ENCODE results near the gene C14orf180. TPM values are rescaled to one million over a fixed set of nuclear protein-coding genes. Genes with fewer than 3 reads are reported as not detected.

The C14orf180 gene
- total and polyA plus RNA-seq, 2 donors (not counting 1 experiment from before 2014, with no cell fraction given) = not detected

DNA sequence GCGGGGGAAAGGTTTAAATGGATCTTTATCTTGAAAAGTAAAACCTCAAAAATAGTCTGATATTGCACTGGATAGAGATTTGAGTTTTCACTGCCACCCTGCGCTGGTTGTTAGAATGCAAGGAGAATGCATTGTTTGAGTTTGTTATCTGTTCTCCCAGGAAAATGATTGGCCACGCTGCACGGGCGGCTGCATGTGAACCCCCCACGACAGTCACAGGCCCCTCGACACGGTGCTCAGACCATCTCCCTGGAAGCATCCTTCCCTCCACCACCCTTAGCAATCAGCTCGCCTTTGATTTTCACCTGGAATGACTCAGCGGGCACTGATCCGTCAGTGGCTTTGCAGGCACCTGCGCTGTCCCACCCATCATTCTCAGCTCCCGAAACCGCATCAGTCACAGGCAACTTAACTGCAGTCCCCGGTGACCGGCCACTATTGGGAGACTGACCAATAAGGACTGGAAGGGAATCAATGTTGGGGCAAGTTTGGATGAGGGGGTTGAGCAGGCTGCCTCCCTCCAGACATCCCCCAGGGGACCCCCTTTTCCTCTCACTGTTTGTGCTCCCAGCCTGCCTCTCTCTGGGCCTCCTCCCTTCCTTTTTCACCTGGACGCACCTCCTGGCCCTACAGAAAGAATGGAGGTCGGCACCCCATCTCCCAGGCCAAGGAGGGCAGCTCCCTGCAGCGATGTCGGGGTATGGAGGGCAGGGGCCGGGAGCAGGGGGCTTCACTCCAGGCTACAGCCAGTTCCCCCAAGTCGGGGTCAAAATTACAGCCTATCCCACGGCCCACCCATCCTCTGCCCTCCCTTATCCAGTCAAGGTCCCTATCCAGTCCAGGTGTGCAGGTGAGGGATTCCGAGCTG is 28.5 kb upstream of the C14orf180 start:
- H3K27ac ChIP-seq (ENCODE audit: insufficient read depth, low read length) = no peak overlapping the region
- H3K9me3 ChIP-seq (ENCODE audit: control insufficient read depth, insufficient read depth, low read depth, low read length) = no peaks in the 10 kb centered on the region
- H3K79me2 ChIP-seq (ENCODE audit: control insufficient read depth, insufficient read depth, low read length) = no peaks in the 10 kb centered on the region
- no peak overlapping the region for H3K4me2 ChIP-seq (ENCODE audit: extremely low read depth, insufficient read depth, low read length)
- no peak overlapping the region for H3K4me3 ChIP-seq (replicated peaks in 1 of 4; ENCODE audit: control extremely low read depth in 1 of 4, insufficient read depth in 1 of 4, low read depth in 3 of 4, low read length in 4 of 4)
- H3K36me3 ChIP-seq (ENCODE audit: control insufficient read depth, insufficient read depth, low read length) = no peaks in the 10 kb centered on the region
- DNase-seq (ENCODE audit: low read depth in 2 of 2) = no peak
- H3K27me3 ChIP-seq (ENCODE audit: control insufficient read depth, insufficient read depth, low read length) = no peaks in the 10 kb centered on the region
- H2AFZ ChIP-seq (ENCODE audit: low read length) = no peak overlapping the region
- H3K4me1 ChIP-seq (ENCODE audit: control insufficient read depth, extremely low read depth, insufficient read depth, low read length) = no peaks in the 10 kb centered on the region
- H3K9ac ChIP-seq (ENCODE audit: insufficient read depth, low read length) = no peak overlapping the region
- no peak for TF ChIP-seq EZH2 (IDR thresholded peaks at IDR 0.05; ENCODE audit: low read length, missing control alignments)
- TF ChIP-seq, protein P1, sequence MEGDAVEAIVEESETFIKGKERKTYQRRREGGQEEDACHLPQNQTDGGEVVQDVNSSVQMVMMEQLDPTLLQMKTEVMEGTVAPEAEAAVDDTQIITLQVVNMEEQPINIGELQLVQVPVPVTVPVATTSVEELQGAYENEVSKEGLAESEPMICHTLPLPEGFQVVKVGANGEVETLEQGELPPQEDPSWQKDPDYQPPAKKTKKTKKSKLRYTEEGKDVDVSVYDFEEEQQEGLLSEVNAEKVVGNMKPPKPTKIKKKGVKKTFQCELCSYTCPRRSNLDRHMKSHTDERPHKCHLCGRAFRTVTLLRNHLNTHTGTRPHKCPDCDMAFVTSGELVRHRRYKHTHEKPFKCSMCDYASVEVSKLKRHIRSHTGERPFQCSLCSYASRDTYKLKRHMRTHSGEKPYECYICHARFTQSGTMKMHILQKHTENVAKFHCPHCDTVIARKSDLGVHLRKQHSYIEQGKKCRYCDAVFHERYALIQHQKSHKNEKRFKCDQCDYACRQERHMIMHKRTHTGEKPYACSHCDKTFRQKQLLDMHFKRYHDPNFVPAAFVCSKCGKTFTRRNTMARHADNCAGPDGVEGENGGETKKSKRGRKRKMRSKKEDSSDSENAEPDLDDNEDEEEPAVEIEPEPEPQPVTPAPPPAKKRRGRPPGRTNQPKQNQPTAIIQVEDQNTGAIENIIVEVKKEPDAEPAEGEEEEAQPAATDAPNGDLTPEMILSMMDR (conservative IDR thresholded peaks at IDR 0.05 in 1 of 2, IDR thresholded peaks at IDR 0.05 in 1 of 2; ENCODE audit: low read depth in 1 of 2, low read length in 2 of 2) = no peak
- no peaks in the 10 kb centered on the region for H4K20me1 ChIP-seq (ENCODE audit: control insufficient read depth, extremely low read depth, insufficient read depth, low read length)

DNA sequence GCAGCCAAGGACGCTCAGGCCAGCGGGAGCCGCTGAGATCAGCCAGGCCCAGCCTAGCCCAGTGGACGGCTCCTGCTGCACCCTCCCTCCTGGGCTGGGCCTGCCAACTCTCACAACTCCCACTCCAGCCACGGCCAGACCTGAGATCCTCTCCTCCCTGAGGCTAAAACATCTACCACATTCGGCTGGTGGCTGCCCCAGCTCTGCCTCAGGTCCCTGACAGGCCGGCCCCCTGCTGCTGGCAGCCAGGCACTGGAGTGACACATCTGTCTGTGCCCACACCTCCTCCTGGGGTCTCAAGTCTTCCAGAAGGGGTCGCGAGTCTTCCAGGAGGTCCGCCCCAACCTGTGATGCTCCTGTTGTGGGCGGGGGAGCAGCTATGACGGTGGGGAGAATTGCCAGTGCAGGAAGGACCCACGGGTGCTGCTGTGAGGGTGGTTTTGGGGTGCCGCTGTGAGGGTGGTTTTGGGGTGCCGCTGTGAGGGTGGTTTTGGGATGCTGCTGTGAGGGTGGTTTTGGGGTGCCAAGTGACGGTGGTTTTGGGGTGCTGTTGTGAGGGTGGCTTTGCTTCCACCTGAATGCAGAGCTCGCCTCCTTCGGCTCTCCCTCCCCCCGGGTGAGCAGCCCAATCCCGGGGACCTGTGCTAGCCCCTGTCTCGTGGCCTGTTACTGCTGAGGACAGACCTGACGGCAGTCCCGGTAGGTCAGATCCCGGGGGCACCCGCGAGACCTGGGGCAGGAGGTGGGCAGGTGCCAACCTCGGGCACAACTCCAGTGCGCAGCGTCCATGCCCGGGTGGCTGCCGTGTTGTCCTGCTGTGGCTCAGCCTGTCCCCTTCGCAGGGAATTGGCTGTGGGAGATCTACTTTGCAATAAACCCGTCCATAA is 27.5 kb upstream of the C14orf180 start:
- Histone ChIP-seq H3K4me2 (ENCODE audit: extremely low read depth, insufficient read depth, low read length) (no peak overlapping the region), H3K27me3 (ENCODE audit: control insufficient read depth, insufficient read depth, low read length) (no peaks in the 10 kb centered on the region), H3K4me3 (replicated peaks in 1 of 4; ENCODE audit: control extremely low read depth in 1 of 4, insufficient read depth in 1 of 4, low read depth in 3 of 4, low read length in 4 of 4) (no peak overlapping the region), H3K36me3 (ENCODE audit: control insufficient read depth, insufficient read depth, low read length) (no peaks in the 10 kb centered on the region), H3K4me1 (ENCODE audit: control insufficient read depth, extremely low read depth, insufficient read depth, low read length) (no peaks in the 10 kb centered on the region), H4K20me1 (ENCODE audit: control insufficient read depth, extremely low read depth, insufficient read depth, low read length) (no peaks in the 10 kb centered on the region), H3K79me2 (ENCODE audit: control insufficient read depth, insufficient read depth, low read length) (no peaks in the 10 kb centered on the region), H3K9me3 (ENCODE audit: control insufficient read depth, insufficient read depth, low read depth, low read length) (no peaks in the 10 kb centered on the region), H3K9ac (ENCODE audit: insufficient read depth, low read length) (no peak overlapping the region), H3K27ac (ENCODE audit: insufficient read depth, low read length) (no peak overlapping the region), H2AFZ (ENCODE audit: low read length) (no peak overlapping the region)
- TF ChIP-seq, protein P1 (conservative IDR thresholded peaks at IDR 0.05 in 1 of 2, IDR thresholded peaks at IDR 0.05 in 1 of 2; ENCODE audit: low read depth in 1 of 2, low read length in 2 of 2) = no peak
- TF ChIP-seq EZH2 (IDR thresholded peaks at IDR 0.05; ENCODE audit: low read length, missing control alignments) = no peak
- no peak for DNase-seq (ENCODE audit: low read depth in 2 of 2)

DNA sequence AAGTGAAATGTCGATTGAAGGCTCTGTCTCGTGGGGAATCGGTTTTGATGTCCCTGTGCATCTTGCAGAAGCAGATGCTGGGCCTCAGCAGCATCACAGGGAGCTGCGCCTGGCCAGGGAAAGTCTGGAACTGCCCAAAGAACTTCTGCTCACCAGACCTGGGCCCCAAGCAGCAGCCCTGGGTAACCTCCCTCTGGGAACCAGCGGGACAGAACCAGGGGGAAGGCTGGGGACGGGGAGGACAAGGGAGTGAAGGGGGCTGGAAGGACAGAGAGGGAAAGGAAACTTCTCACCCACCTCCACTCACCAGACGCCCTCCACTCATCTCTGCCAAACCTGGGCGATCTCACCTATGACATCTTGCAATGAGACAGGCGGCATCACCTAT is 26.8 kb upstream of the C14orf180 start:
- Histone ChIP-seq H3K9ac (ENCODE audit: insufficient read depth, low read length) (no peak overlapping the region), H3K27me3 (ENCODE audit: control insufficient read depth, insufficient read depth, low read length) (no peaks in the 10 kb centered on the region), H3K36me3 (ENCODE audit: control insufficient read depth, insufficient read depth, low read length) (no peaks in the 10 kb centered on the region), H3K4me1 (ENCODE audit: control insufficient read depth, extremely low read depth, insufficient read depth, low read length) (no peaks in the 10 kb centered on the region), H3K4me2 (ENCODE audit: extremely low read depth, insufficient read depth, low read length) (no peak overlapping the region), H4K20me1 (ENCODE audit: control insufficient read depth, extremely low read depth, insufficient read depth, low read length) (no peaks in the 10 kb centered on the region), H3K27ac (ENCODE audit: insufficient read depth, low read length) (no peak overlapping the region), H3K79me2 (ENCODE audit: control insufficient read depth, insufficient read depth, low read length) (no peaks in the 10 kb centered on the region), H2AFZ (ENCODE audit: low read length) (no peak overlapping the region), H3K9me3 (ENCODE audit: control insufficient read depth, insufficient read depth, low read depth, low read length) (no peaks in the 10 kb centered on the region), H3K4me3 (replicated peaks in 1 of 4; ENCODE audit: control extremely low read depth in 1 of 4, insufficient read depth in 1 of 4, low read depth in 3 of 4, low read length in 4 of 4) (no peak overlapping the region)
- no peak for DNase-seq (ENCODE audit: low read depth in 2 of 2)
- TF ChIP-seq EZH2 (IDR thresholded peaks at IDR 0.05; ENCODE audit: low read length, missing control alignments) = no peak
- TF ChIP-seq, protein P1 (conservative IDR thresholded peaks at IDR 0.05 in 1 of 2, IDR thresholded peaks at IDR 0.05 in 1 of 2; ENCODE audit: low read depth in 1 of 2, low read length in 2 of 2) = no peak
